CD4-positive, alpha-beta T cell treated with Interleukin-4 for 1 hour (primary cell): ENCODE measurements around the gene CENPK.
"Not testable (repeated sequence)": the region's sequence is repeated elsewhere in the genome, so short reads cannot be mapped to it uniquely, and the experiment has no call there.

Experiments
- DNase-seq, 2 donors: peaks; one replicate each; pipeline ENCODE4 v3.0.0-alpha.2; 2020 to 2022

Gene CENPK

DNA sequence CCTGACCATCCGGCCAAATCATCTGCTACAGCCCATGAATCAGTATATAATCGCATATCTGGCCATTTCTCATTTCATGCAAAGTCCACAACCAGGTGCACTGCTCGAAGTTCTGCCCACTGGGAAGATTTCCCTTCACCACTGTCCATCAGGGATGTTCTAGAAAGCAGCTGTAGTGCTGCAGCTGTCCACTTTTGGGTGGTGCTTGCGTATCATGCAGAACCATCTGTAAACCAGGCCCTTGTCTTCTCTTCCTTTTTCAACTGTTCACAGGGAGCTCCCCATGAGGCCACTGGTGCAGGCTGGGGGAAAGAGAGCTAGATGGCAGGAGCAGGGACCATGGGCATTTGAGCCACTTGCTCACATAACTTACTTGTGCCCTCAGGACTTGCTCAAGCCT, 73.8 kb downstream of the CENPK start:
- no peak for DNase-seq

DNA sequence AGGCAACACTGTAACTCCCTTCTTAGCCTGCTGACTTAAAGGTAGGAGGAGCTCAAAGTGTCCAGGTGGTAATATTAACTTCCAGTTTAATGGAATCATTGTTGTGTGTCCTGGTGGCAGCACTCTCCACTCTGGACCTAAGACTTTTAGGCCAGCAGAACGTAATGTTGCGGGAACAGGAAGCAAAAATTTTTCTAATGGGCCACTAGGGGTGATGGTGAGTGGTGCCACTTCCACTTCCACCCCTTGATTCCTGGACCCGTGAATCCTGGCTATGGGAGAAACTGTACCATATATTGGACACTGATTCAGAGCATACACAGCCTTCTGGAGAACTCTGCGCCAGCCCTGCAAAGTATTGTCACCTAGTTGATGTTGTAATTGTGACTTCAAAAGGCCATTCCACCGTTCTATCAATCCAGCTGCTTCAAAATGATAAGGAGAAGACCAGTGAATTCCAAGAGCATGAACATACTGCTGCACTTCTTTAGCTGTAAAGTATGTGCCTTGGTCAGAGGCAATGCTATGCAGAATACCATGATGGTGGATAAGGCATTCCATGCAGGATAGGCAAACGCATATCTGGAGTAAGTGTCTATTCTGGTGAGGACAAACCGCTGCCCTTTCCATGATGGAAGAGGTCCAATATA, 74.8 kb downstream of the CENPK start:
- not testable (repeated sequence) for DNase-seq

DNA sequence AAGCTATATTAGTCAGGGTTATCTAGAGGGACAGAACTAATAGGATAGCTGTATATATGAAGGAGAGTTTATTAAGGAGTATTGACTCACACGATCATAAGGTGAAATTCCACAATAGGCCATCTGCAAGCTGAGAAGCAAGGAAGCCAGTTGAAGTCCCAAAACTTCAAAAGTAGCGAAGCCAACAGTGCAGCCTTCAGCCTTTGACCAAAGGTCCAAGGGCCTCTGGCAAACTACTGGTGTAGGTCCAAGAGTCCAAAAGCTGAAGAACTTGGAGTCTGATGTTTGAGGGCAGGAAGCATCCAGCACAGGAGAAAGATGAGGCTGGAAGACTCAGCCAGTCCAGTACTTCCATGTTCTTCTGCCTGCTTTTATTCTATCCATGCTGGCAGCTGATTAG, 76.2 kb downstream of the CENPK start:
- DNase-seq, result not testable (repeated sequence)

DNA sequence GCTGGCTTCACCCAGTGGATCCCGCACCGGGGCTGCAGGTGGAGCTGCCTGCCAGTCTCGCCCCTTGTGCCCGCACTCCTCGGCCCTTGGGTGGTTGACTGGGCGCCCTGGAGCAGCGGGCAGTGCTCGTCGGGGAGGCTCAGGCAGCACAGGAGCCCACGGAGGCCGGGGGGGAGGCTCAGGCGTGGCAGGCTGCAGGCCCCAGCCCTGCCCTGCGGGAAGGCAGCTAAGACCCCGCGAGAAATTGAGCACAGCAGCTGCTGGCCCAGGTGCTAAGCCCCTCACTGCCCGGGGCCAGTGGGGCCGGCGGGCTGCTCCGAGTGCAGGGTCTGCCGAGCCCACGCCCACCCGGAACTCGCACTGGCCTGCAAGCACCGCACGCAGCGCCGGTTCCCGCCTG, 77.6 kb downstream of the CENPK start:
- no peak for DNase-seq

DNA sequence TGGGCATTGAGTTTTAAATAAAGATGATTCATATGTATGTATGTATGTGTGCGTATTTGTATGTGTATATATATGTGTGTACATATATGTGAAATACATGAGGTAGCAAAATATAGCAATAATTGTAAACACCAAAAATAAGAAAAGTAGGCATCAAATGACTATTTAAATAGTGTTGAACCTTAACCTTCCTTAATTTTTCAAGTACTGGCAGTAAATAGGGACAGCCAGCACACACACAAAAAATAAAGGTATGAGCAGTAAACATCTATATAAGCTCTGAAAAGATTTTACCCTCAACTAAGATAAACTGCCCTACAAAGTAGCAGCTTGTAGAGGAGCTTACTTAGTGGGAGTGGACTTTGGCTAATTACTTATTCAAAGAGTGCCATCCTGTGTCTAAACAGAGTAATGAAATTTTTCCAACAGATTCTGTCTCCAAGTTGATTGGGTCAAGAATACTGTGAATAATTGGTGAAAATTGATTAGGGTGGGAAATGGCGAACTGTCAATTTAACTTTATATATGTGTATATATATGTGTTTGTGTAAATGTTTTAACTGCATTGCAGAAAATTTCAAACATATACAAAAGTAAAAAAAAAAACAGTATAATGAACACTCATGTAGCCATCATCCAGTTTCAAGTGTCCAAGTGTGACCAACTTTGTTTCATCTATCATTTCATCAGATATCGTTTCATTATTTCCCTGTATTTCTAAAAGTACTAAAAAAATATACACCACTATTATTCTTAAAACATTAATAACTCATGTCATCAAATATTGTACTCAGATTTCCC, 79.2 kb downstream of the CENPK start:
- peak in 1 of 2 donors; percentile 74 for DNase-seq

DNA sequence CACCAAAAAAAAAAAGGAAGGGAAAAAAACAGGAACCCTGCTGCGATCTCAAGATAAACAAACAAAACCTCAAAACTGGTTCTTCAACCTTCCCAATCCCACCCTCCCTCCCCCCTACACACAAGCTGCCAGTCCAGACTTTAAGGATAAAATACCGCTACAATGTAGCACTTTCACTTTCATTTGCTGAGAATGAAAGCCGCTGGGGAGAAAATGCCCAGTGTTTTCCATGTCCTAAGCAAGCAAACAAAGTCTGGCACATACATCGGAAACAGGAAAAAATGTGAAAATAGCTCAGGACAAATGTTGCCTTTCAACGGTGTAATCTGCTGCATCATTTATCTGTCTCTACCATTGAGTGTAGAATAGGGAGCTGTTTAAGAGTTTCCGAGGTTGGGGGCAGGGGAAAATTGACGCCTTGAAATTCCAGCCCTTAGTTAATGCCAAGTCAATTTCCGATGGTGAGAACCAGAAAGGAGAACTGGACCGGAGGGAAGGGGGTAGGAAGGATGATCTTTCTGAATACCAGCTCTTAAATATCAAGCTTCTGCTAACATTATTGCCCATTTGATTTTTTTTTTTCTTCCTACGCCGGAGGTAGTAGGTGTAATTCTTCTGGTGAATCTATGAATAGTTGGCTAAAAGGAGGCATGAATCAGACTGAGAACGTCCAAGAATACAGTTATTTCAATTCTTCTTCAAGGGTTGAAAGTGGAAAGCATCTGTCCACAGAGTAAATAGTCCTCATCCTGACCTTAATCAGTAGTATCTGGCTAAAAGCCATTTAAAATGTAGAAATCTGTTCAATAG, 80.0 kb downstream of the CENPK start:
- peak in 1 of 2 donors; percentile 44 for DNase-seq

DNA sequence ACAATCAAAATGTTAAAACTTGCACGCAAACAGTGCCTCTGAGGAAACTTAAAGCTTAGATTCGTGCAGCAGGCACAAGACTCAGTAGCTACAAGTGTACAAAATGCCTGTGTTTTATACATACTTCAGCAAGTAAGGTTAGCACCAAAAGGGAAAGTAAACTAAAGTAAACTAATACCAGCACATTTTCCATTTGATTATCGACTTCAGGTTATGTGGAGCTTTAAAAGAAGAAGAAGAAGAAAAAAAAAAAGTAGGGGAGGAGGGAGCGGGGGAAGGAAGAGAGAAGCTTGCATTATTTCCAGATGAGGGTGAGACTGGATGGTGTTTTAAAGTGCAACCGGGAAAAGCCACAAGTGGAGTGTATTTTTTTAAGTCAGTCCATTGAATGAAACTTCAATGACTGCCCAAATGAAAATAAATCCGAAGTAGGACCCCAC, 80.7 kb downstream of the CENPK start:
- peak in 1 of 2 donors; percentile 13 for DNase-seq

DNA sequence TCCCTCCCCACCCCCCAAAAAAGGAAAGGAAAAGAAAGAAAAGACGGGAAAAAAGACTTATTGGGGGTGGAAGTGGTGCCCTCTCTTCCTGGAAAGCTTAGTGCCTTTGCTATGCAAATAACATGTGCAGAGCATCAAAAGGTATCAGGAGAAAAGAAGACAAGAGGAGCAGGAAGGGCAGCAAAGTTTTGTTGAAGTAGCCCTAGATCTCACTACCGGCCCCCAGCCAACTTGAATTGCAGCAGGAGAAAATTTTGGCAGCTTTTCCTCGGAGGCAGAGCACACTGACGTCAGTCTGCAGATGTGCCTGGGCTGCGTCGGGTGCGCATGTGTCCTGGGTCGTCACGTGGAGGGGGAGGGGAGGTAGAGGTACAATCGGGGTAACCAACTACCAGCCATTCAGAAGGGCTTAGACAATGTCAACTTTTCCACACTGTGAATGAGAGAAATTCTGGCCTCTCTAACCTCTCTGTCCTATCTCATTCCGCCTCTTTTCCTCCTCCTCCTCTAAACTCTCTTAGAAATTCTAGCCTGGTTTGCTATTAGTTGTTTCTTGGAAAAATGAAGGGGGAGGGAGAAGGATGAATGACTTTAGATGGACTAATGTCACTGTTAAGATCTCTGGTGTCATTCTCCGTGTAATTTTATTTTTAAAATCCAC, 81.2 kb downstream of the CENPK start, which contains the start of gene ADAMTS6:
Gene ADAMTS6 (minus strand): TSS at position 286 of the 661 bp plus-strand sequence. CDS start 8,247 bp downstream, outside the sequence.
- DNase-seq, result peak; percentile 81 to 83

DNA sequence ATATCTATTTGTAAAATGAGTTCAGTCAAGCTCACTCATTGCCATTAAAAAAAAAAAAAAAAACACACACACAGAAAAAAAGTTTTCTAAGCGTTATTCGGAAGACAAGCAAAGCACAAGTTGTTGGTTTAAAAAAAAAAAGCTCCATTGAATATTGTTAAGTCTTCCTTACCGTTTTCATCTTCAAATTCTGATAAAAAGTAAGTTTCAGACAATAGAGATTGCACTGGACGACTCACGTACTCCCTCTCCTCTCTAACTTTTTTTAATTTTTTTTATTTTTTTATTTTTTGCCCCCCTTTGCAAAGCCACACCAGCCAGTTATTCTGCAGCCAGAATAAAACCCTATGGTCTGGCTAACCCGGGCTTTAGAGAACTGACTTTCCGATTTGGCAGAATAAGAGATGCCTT, 81.8 kb downstream of the CENPK start:
- DNase-seq, result no peak

DNA sequence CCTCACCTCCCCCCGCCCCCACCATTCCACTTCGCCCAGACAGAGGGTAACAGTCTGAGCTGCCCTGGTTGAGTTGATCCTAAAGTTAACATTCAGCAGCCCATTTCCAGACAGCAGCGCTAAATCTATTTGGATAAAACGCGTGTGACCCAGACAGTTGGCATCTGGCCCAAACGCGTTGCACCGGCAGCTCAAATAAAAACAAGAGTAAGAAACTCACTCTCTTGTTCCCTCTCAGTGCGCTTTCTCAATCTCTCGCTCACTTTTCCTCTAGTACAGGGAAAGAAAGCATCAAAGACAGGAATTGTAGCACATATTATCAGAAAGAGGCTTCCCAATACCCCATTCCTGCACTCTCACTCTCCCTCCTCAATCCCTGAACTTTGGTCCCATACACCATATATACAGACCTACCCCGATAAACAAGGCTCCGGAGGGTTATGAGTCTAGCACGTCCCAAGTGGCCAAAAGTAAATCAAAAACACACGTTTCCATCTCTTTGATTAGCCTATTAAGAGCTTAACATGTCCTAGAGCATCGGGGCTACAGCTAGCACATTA, 82.6 kb downstream of the CENPK start:
- peak; percentile 24 to 32 for DNase-seq

DNA sequence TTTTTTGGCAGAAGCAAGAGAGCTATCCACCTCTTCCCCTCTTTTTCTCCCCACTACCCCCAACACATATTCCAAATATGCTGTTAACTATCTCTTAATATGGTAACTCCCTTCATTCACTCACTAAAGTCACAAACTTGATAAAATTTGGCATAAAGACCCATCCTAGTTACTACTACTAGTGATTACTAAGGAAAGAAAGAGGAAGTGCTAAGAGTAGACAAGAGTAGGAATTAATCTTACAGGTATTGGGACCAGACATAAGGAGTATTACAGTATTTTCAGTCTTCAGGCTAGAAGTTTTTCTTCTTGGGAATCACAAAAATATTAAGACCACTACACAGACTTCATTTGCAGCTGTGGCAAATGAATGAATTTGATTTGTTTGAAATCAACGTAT, 83.4 kb downstream of the CENPK start:
- DNase-seq, result no peak

DNA sequence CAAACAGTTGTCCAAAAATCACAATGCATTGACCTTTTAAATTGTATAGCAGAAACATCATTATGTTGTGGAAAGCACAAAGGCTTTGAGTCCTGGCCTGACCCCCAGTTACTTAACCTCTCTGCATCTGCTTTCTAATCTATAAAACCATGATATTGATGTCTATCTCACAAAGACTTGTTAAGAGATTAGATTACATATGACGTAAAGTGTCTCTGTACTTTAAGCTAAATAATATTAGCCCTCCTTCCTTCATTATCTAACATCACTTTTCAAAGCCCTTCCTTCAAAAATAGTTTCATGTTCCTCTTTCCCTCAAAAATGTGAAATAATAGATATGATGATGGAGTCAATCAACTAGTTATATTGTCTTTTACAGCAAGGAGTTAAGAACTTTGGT, 84.6 kb downstream of the CENPK start:
- DNase-seq, result no peak

DNA sequence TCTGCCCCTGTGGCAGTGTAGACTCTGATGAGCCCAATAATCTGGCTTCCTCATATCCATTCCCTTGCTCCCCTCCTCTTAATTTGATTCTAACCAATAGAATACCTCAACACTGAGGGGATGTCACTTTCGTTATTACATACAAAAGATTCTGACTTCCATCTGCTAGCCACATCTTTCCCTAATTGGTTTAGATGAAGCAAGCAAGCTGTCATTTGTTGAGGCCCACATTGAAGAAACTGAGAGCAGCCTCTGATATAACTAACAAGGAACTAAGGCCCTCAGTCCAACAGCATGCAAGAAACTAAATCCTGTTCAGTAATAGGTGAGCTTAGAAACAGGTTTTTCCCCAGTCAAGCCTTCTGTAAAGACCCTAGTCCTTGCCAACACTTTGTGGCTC, 87.1 kb downstream of the CENPK start:
- no peak for DNase-seq

DNA sequence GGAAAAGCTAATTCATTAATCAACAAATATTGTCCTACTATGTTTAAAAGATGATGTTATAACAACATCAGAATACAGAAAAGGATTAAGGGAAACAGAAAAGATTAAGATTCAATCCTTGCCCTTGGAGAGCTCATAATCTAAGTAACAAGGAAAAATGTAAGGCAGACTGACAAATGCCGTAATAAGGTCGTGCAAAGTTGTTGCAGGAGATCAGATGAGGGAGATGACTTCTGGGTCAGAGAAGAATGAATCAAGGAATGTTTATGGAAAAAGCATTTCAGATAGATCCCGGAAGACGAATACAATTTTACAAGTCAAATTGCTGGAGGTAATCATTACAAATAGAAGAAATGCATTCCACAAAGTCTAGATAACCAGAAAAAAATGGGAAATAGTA, 87.6 kb downstream of the CENPK start:
- DNase-seq, result no peak

DNA sequence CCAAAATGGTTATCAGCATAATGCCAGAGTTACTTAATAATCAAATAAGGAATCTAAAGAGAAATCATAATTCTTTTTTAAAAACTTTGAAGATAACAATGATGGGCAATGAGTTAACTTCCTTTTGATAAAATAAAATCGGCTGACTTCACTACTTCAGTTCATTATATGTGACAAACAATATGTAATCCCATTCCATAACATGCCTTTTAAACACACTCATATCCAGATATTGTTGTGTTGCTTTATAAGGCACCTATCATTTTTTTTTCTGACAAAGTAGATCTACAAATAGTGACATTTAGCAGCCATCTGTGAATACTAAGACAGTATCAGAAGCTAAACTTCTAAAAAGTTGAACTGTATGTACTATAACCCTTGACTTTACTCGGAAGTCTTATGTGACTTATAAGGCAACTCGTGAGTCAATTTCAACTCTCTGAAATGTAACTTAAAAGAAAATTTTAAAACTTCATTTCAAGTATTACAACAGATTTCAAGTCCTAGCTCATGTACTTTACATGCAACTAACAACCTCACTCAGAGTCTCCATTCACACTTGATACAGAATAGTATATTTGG, 88.7 kb downstream of the CENPK start:
- no peak for DNase-seq

DNA sequence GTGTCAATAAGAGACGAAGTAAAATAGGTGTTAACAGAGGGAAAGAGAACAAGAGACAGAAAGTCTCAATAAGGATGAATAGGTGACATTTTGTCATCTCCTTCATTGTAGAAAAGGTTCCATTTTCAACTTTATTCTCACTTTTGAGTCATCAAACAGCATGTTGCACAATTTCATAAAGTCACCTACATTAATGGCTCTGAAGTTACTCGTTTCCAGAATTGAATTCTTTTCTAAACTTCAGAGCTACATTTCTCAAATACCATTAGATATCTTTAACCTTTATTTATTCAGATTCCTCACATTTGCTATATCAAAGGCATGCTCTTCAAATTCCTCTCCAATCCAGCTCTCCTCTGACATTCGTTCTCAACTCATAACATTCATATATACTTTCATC, 94.3 kb downstream of the CENPK start:
- no peak for DNase-seq
